ENCODE data around the gene PRKCZ. TPM values are rescaled to one million over a fixed set of nuclear protein-coding genes. Genes with fewer than 3 reads are reported as not detected.
"Not testable (repeated sequence)": the region's sequence is repeated elsewhere in the genome, so short reads cannot be mapped to it uniquely, and the experiment has no call there.

PRKCZ gene
- total RNA-seq, 2 experiments from 2014 or later, result 13.2 to 14.7 TPM

- no peaks in the 10 kb centered on the region for H3K27me3 Mint-ChIP-seq
Measured at GRCh38 chr1:2135441-2135841, 85.2 kb downstream of the PRKCZ start.

GRCh38 chr1:2135941-2136340 lies 85.7 kb downstream of the PRKCZ start:
- ChIA-PET CTCF (interaction anchor here (1.2 kb wide), 1 partner anchor 39 kb away, joined by 5 read pairs; no protein-coding TSS in a partner anchor), POLR2A (no interaction called here)
- Mint-ChIP-seq H3K9me3 (no peaks in the 10 kb centered on the region), H3K27me3 (no peaks in the 10 kb centered on the region), H3K27ac (peak overlapping the region; percentile 23), H3K4me3 (no peak overlapping the region), H3K36me3 (no peaks in the 10 kb centered on the region), H3K4me1 (ENCODE audit: low read depth) (peaks cover 27% of the 10 kb centered on the region)
- intact Hi-C loops (cut with micrococcal nuclease), result no loop called here
- no peak for DNase-seq

More at GRCh38 chr1:2135441-2135841, 85.2 kb downstream of the PRKCZ start:
- H3K27ac Mint-ChIP-seq, result peak overlapping the region; percentile 23
- no peaks in the 10 kb centered on the region for H3K9me3 Mint-ChIP-seq
- intact Hi-C loops (cut with micrococcal nuclease), result no loop called here
- ChIA-PET CTCF (interaction anchor here (1.2 kb wide), 1 partner anchor 39 kb away, joined by 5 read pairs; no protein-coding TSS in a partner anchor), POLR2A (no interaction called here)
- H3K4me1 Mint-ChIP-seq (ENCODE audit: low read depth), result peaks cover 27% of the 10 kb centered on the region
- H3K4me3 Mint-ChIP-seq, result no peak overlapping the region
- no peak for DNase-seq
- H3K36me3 Mint-ChIP-seq, result no peaks in the 10 kb centered on the region

- Mint-ChIP-seq H3K36me3 (no peaks in the 10 kb centered on the region), H3K9me3 (no peaks in the 10 kb centered on the region), H3K27me3 (no peaks in the 10 kb centered on the region), H3K4me3 (no peak overlapping the region), H3K4me1 (ENCODE audit: low read depth) (peaks cover 25% of the 10 kb centered on the region), H3K27ac (no peak overlapping the region)
- intact Hi-C loops (cut with micrococcal nuclease), result no loop called here
- DNase-seq, result no peak
- POLR2A ChIA-PET, result no interaction called here
- CTCF ChIA-PET, result interaction anchor here (1.2 kb wide), 1 partner anchor 38 kb away, joined by 5 read pairs; no protein-coding TSS in a partner anchor
Measured at GRCh38 chr1:2136386-2137235, 86.4 kb downstream of the PRKCZ start.

- intact Hi-C loops (cut with micrococcal nuclease), result no loop called here
- H3K36me3 Mint-ChIP-seq, result no peaks in the 10 kb centered on the region
- H3K4me1 Mint-ChIP-seq (ENCODE audit: low read depth), result peaks cover 21% of the 10 kb centered on the region
- H3K4me3 Mint-ChIP-seq, result no peak overlapping the region
- no peaks in the 10 kb centered on the region for H3K9me3 Mint-ChIP-seq
- H3K27ac Mint-ChIP-seq, result no peak overlapping the region
- CTCF ChIA-PET, result no interaction called here
- no peak for DNase-seq
- POLR2A ChIA-PET, result no interaction called here
- no peaks in the 10 kb centered on the region for H3K27me3 Mint-ChIP-seq
Measured at GRCh38 chr1:2137257-2138121, 87.3 kb downstream of the PRKCZ start.

- DNase-seq; POLR2A ChIA-PET; H3K27me3 Mint-ChIP-seq; H3K9me3 Mint-ChIP-seq; H3K4me3 Mint-ChIP-seq; H3K36me3 Mint-ChIP-seq; H3K27ac Mint-ChIP-seq; intact Hi-C loops (cut with micrococcal nuclease): not testable (repeated sequence)
- CTCF ChIA-PET, result interaction anchor here (0.7 to 2.9 kb wide), 13 partner anchors 9 to 253 kb away, joined by 3 to 21 read pairs (median 8); partner anchors contain the start of genes MORN1 and RER1
- H3K4me1 Mint-ChIP-seq (ENCODE audit: low read depth), result peaks cover 15% of the 10 kb centered on the region
Measured at GRCh38 chr1:2139156-2139555, 88.9 kb downstream of the PRKCZ start.

- DNase-seq, result no peak
- Mint-ChIP-seq H3K27me3 (no peaks in the 10 kb centered on the region), H3K4me3 (no peak overlapping the region), H3K9me3 (no peaks in the 10 kb centered on the region), H3K27ac (no peak overlapping the region), H3K36me3 (no peaks in the 10 kb centered on the region), H3K4me1 (ENCODE audit: low read depth) (peaks cover 10% of the 10 kb centered on the region)
- POLR2A ChIA-PET, result interaction anchor here (0.6 kb wide), 1 partner anchor 535 kb away, joined by 3 read pairs; no protein-coding TSS in a partner anchor
- intact Hi-C loops (cut with micrococcal nuclease), result no loop called here
- CTCF ChIA-PET, result interaction anchor here (0.7 to 2.9 kb wide), 7 partner anchors 9 to 312 kb away, joined by 3 to 21 read pairs (median 5); no protein-coding TSS in a partner anchor
Measured at GRCh38 chr1:2141025-2141424, 90.8 kb downstream of the PRKCZ start.

GRCh38 chr1:2143814-2144500 lies 93.7 kb downstream of the PRKCZ start:
- no peak overlapping the region for H3K27ac Mint-ChIP-seq
- H3K36me3 Mint-ChIP-seq, result no peaks in the 10 kb centered on the region
- DNase-seq, result no peak
- ChIA-PET CTCF (no interaction called here), POLR2A (no interaction called here)
- intact Hi-C loops (cut with micrococcal nuclease), result no loop called here
- no peaks in the 10 kb centered on the region for H3K27me3 Mint-ChIP-seq
- H3K9me3 Mint-ChIP-seq, result no peaks in the 10 kb centered on the region
- H3K4me1 Mint-ChIP-seq (ENCODE audit: low read depth), result peaks cover 9% of the 10 kb centered on the region
- no peak overlapping the region for H3K4me3 Mint-ChIP-seq

- Mint-ChIP-seq H3K27ac (no peak overlapping the region), H3K9me3 (no peaks in the 10 kb centered on the region), H3K27me3 (no peaks in the 10 kb centered on the region), H3K36me3 (no peaks in the 10 kb centered on the region), H3K4me1 (ENCODE audit: low read depth) (peaks cover 7% of the 10 kb centered on the region), H3K4me3 (no peak overlapping the region)
- no peak for DNase-seq
- intact Hi-C loops (cut with micrococcal nuclease), result no loop called here
- ChIA-PET CTCF (no interaction called here), POLR2A (no interaction called here)
Measured at GRCh38 chr1:2144501-2145090, 94.4 kb downstream of the PRKCZ start.

- Mint-ChIP-seq H3K9me3 (no peaks in the 10 kb centered on the region), H3K4me1 (ENCODE audit: low read depth) (no peaks in the 10 kb centered on the region), H3K4me3 (no peak overlapping the region), H3K27me3 (no peaks in the 10 kb centered on the region), H3K27ac (no peak overlapping the region), H3K36me3 (no peaks in the 10 kb centered on the region)
- DNase-seq, result peak; percentile 43
- CTCF ChIA-PET, result no interaction called here
- POLR2A ChIA-PET, result no interaction called here
- intact Hi-C loops (cut with micrococcal nuclease), result no loop called here
Measured at GRCh38 chr1:2145946-2146835, 96.0 kb downstream of the PRKCZ start.

GRCh38 chr1:2146836-2147517 lies 96.8 kb downstream of the PRKCZ start:
- Mint-ChIP-seq H3K9me3 (no peaks in the 10 kb centered on the region), H3K4me1 (ENCODE audit: low read depth) (no peaks in the 10 kb centered on the region), H3K4me3 (no peak overlapping the region), H3K27ac (no peak overlapping the region), H3K27me3 (no peaks in the 10 kb centered on the region), H3K36me3 (peaks cover 2% of the 10 kb centered on the region)
- no peak for DNase-seq
- intact Hi-C loops (cut with micrococcal nuclease), result no loop called here
- ChIA-PET POLR2A (no interaction called here), CTCF (no interaction called here)

- CTCF ChIA-PET; POLR2A ChIA-PET; DNase-seq; H3K4me1 Mint-ChIP-seq (ENCODE audit: low read depth); H3K27ac Mint-ChIP-seq; H3K4me3 Mint-ChIP-seq; H3K27me3 Mint-ChIP-seq; intact Hi-C loops (cut with micrococcal nuclease); H3K9me3 Mint-ChIP-seq; H3K36me3 Mint-ChIP-seq: not testable (repeated sequence)
Measured at GRCh38 chr1:2147869-2148268, 97.7 kb downstream of the PRKCZ start.

Measured in activated CD4-positive, alpha-beta memory T cell treated with anti-CD3 and anti-CD28 coated beads for 36 hours (primary cell).